ENCODE results near the gene HOXD3.

The HOXD3 gene

DNA sequence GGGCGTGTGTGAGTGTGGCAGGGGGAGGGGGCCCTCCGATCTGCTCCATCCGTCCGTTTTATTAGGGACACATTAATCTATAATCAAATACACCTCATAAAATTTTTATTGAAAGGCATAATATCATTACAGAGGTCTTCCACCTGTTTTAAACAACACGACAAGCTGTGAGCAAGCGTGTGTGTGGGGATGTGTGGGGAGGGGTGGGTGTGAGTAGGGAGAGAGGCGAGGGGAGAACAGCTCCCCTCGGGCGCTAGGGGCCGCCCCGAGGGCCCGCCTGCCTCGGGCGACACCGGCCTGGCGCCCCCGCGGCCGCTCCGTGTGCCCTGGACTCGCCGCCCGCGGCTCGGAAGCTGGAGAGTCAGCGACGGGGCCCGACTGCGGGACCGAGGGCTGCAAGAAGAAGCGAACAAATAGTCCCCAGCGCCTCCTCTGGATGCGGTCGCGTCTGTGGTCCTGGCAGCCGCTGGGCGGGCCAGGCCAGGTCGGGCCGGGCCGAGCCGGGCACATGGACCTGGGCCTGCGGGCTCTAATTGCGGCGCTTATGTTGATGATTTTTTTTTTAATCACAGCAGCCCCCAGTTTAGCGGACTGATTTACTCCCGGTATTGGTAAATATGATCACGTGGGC is 34.9 kb upstream of the HOXD3 start:
- TF ChIP-seq, protein P1, sequence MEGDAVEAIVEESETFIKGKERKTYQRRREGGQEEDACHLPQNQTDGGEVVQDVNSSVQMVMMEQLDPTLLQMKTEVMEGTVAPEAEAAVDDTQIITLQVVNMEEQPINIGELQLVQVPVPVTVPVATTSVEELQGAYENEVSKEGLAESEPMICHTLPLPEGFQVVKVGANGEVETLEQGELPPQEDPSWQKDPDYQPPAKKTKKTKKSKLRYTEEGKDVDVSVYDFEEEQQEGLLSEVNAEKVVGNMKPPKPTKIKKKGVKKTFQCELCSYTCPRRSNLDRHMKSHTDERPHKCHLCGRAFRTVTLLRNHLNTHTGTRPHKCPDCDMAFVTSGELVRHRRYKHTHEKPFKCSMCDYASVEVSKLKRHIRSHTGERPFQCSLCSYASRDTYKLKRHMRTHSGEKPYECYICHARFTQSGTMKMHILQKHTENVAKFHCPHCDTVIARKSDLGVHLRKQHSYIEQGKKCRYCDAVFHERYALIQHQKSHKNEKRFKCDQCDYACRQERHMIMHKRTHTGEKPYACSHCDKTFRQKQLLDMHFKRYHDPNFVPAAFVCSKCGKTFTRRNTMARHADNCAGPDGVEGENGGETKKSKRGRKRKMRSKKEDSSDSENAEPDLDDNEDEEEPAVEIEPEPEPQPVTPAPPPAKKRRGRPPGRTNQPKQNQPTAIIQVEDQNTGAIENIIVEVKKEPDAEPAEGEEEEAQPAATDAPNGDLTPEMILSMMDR (IDR thresholded peaks at IDR 0.05; ENCODE audit: borderline replicate concordance, control extremely low read depth, extremely low read depth, insufficient read depth, missing control alignments) = no peak

DNA sequence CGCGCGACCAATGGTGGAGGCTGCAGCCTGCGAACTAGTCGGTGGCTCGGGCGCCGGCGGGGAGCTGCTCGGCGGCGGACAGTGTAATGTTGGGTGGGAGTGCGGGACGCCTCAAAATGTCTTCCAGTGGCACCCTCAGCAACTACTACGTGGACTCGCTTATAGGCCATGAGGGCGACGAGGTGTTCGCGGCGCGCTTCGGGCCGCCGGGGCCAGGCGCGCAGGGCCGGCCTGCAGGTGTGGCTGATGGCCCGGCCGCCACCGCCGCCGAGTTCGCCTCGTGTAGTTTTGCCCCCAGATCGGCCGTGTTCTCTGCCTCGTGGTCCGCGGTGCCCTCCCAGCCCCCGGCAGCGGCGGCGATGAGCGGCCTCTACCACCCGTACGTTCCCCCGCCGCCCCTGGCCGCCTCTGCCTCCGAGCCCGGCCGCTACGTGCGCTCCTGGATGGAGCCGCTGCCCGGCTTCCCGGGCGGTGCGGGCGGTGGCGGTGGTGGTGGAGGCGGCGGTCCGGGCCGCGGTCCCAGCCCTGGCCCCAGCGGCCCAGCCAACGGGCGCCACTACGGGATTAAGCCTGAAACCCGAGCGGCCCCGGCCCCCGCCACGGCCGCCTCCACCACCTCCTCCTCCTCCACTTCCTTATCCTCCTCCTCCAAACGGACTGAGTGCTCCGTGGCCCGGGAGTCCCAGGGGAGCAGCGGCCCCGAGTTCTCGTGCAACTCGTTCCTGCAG is 34.3 kb upstream of the HOXD3 start, which contains the start of gene HOXD9:
HOXD9 (plus strand) TSS at position 37 of the 728 bp plus-strand sequence; CDS start at position 87, 50 bp downstream.
- TF ChIP-seq, protein P1 (IDR thresholded peaks at IDR 0.05; ENCODE audit: borderline replicate concordance, control extremely low read depth, extremely low read depth, insufficient read depth, missing control alignments) = no peak
- in situ Hi-C loops (cut with MboI; ENCODE audit: low sequenced_read_pairs, unreplicated experiment) = loop anchor here (10.0 kb wide), 1 partner anchor 1032 kb away; no protein-coding TSS in a partner anchor
- DNase-seq (ENCODE audit: low spot score) = no peak

More for the DNA sequence above, 34.9 kb upstream of the HOXD3 start:
- in situ Hi-C loops (cut with MboI; ENCODE audit: low sequenced_read_pairs, unreplicated experiment) = loop anchor here (10.0 kb wide), 1 partner anchor 1033 kb away; no protein-coding TSS in a partner anchor
- DNase-seq (ENCODE audit: low spot score) = no peak

DNA sequence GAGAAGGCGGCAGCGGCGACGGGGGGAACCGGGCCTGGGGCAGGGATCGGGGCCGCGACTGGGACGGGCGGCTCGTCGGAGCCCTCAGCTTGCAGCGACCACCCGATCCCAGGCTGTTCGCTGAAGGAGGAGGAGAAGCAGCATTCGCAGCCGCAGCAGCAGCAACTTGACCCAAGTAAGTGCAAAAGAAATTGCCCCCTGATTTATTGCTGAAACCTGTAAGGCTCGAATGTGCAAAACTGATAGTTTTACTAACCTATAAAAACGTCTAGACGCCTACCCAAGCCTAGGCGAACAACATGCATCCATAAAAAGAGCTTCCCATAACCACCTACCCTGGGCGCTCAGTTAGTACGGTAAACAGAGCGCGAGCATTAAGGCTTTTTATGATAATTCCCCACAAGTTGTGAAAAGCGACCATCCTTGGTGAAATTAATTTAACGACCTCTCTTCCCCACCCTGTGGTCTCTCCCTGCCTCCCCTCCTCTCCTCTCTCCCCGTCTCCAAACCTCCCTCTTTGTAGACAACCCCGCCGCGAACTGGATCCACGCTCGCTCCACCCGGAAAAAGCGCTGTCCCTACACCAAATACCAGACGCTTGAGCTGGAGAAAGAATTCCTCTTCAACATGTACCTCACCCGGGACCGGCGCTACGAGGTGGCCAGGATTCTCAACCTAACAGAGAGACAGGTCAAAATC is 33.5 kb upstream of the HOXD3 start:
- in situ Hi-C loops (cut with MboI; ENCODE audit: low sequenced_read_pairs, unreplicated experiment) = loop anchor here (10.0 kb wide), 1 partner anchor 1031 kb away; no protein-coding TSS in a partner anchor
- TF ChIP-seq, protein P1 (IDR thresholded peaks at IDR 0.05; ENCODE audit: borderline replicate concordance, control extremely low read depth, extremely low read depth, insufficient read depth, missing control alignments) = no peak
- no peak for DNase-seq (ENCODE audit: low spot score)

DNA sequence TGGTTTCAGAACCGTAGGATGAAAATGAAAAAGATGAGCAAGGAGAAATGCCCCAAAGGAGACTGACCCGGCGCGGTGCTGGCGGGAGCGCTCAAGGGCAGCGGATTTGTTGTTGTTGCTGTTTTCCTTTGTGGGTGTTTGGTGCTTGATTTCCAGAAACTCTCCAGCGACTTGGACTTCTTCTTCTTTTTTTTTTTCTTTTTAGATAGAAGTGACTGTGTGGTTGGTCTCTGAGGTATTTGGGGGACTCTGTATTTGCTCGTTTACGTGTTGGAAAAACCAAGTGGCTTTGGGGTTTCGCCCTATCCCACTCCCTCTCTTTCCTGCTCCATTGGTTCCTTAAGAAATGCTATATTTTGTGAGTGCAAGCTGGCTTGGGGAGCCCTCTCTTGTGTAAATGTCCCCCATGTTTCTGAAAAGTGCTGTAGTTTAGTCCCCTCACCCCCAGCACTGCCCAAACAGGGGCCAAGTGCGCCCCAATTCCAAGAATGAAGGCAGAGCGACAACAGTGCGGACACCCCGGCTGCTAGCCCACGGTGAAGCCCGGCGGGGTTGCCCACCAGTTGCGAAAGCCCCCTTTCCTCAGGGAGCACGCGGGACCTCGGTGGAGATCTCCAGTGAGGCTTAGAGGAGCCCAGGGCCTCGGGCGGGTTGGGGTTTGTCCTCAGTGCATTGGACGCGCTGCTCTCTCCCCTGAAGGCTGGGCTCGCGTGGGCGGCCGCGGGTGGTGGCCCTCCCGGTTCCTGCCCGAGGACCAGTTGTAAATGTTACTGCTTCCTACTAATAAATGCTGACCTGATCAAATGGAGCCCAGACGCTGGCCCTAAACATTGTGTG is 32.8 kb upstream of the HOXD3 start:
- TF ChIP-seq, protein P1 (IDR thresholded peaks at IDR 0.05; ENCODE audit: borderline replicate concordance, control extremely low read depth, extremely low read depth, insufficient read depth, missing control alignments) = no peak
- in situ Hi-C loops (cut with MboI; ENCODE audit: low sequenced_read_pairs, unreplicated experiment) = loop anchor here (10.0 kb wide), 1 partner anchor 1030 kb away; no protein-coding TSS in a partner anchor
- no peak for DNase-seq (ENCODE audit: low spot score)

DNA sequence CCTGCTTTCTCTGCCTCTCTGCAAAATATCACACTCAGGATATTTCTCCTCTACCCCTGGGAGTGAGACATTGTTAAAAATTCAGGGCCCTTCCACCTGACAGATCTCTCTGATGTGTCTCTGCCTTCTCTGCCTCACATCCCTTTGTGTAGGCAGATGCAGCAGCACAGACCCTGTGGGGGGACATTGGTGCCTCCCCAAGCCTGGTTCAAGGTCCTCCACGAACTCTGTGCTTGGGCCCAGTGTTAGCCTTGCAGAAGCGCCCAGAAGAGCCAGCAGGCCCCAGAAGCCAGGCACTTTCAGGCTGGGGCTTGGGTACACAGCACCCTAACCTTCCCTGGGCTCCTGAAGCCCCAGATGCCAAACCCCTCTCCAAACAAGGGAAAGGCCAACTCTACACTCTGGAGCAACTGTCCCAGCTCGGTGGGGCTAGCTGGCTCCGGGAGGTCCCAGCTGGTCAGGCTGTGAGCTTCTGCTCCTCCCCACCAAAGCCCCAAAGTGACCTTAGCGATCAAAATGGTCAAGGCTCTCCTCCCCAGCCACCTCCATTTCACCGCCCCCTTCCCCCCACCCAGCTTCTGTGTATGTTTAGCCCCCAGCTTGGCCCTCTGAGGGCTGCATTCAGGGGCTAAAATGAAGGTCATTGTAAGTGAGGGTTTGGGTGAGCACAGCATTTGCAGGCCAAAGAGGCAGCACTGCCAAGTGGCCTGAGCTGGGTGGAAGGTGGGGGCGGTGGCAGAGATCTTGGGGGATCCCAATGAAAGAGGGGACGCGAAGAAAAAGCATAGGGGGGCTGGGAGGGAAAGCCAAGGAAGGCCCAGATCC is 31.9 kb upstream of the HOXD3 start:
- DNase-seq (ENCODE audit: low spot score) = no peak
- in situ Hi-C loops (cut with MboI; ENCODE audit: low sequenced_read_pairs, unreplicated experiment) = loop anchor here (10.0 to 25.0 kb wide), 2 partner anchors 687 to 1030 kb away; no protein-coding TSS in a partner anchor
- TF ChIP-seq, protein P1 (IDR thresholded peaks at IDR 0.05; ENCODE audit: borderline replicate concordance, control extremely low read depth, extremely low read depth, insufficient read depth, missing control alignments) = no peak
